K562 (cell line): ENCODE measurements around the gene NOS2. TPM values are rescaled to one million over a fixed set of nuclear protein-coding genes. Genes with fewer than 3 reads are reported as not detected.

Experiments used
- ATAC-seq: fragments of 200-7000 bp; cut with Tn5 transposase; 3 replicates; pipeline ENCODE4 v1.9.1; 2020; ENCODE audit warnings: moderate library complexity
- BruUV-seq: library from RNA; stranded (reverse); fragments of 400-500 nt; replicated peaks from 2 replicates; lab custom pipeline; 2021; lab: Mats Ljungman, UMichigan
- CTCF ChIA-PET: fragments of 300-600 bp; formaldehyde crosslinking; extraction: SDS; loops from one replicate; lab custom pipeline; 2021; ENCODE audit warnings: low intra/inter-chr PET ratio; lab: Yijun Ruan, JAX
- POLR2A ChIA-PET: fragments of 300-600, 350-650 bp; sonication (Branson Sonifier 250); formaldehyde crosslinking; extraction: SDS; loops from one replicate; lab custom pipeline; 2021; ENCODE audit warnings: antibody characterized with exemption, inconsistent platforms; lab: Yijun Ruan, JAX
- DNase-seq, 4 experiments: peaks; one replicate each; pipeline versions ENCODE4 v3.0.0 to v3.0.0-alpha.2; 2011 to 2018; ENCODE audit warnings: low spot score in 3 of 4, mixed read lengths in 3 of 4; ENCODE audit errors: extremely low read depth in 1 of 4
- FAIRE-seq: peaks from 2 replicates; lab custom pipeline; 2011; peaks lifted over from hg19 to GRCh38; lab: Jason Lieb, UNC
- H2AFZ ChIP-seq: 2 replicates; pipeline ENCODE4 v1.6.0; 2011; ENCODE audit warnings: low read depth, low read length, control low read depth, inconsistent platforms
- H3K27ac ChIP-seq: fragments of 200-600 bp; 3 replicates; pipeline ENCODE4 v1.8.0; 2011; ENCODE audit warnings: low read depth, mild to moderate bottlenecking, control low read depth, inconsistent platforms, low read length, moderate library complexity, mixed read lengths; ENCODE audit errors: extremely low read depth
- H3K27me3 ChIP-seq, 2 experiments: fragments of 300-600 bp in 1 of 2; 2 replicates in 1 of 2; 3 replicates in 1 of 2; pipeline versions ENCODE4 v1.6.0 to v1.8.0; 2011; ENCODE audit warnings: inconsistent platforms in 2 of 2, low read length in 2 of 2, mild to moderate bottlenecking in 1 of 2, mixed read lengths in 1 of 2, moderate library complexity in 1 of 2; ENCODE audit not compliant: control insufficient read depth in 2 of 2, insufficient read depth in 2 of 2
- H3K36me3 ChIP-seq: fragments of 300-600 bp; 3 replicates; pipeline ENCODE4 v1.8.0; 2011; ENCODE audit warnings: mild to moderate bottlenecking, low read length, inconsistent platforms; ENCODE audit not compliant: control insufficient read depth, insufficient read depth
- H3K4me1 ChIP-seq, 2 experiments: fragments of 200-600 bp in 1 of 2; replicated peaks in 1 of 2; 2 replicates in 1 of 2; 3 replicates in 1 of 2; pipeline versions ENCODE4 v1.5.1 to v1.8.0; 2011; ENCODE audit warnings: inconsistent platforms in 2 of 2, low read length in 2 of 2, mild to moderate bottlenecking in 1 of 2, mixed read lengths in 1 of 2, moderate library complexity in 1 of 2; ENCODE audit not compliant: control insufficient read depth in 2 of 2, insufficient read depth in 2 of 2
- H3K4me2 ChIP-seq: 2 replicates; pipeline ENCODE4 v1.6.1; 2011; ENCODE audit warnings: low read length, control low read depth, inconsistent platforms, mixed read lengths; ENCODE audit not compliant: insufficient read depth
- H3K4me3 ChIP-seq: fragments of 200-600 bp; sonication (generic), shearing (Covaris generic); 2 replicates; pipeline ENCODE4 v1.5.1; 2016; ENCODE audit warnings: control low read depth, inconsistent platforms
- H3K79me2 ChIP-seq: fragments of 200-600 bp; 3 replicates; pipeline ENCODE4 v1.8.0; 2011; ENCODE audit warnings: low read length, inconsistent platforms; ENCODE audit not compliant: control insufficient read depth, insufficient read depth
- H3K9ac ChIP-seq, 2 experiments: 2 replicates each; pipeline versions ENCODE4 v1.6.0 to v1.6.1; 2011; ENCODE audit warnings: low read depth in 2 of 2, low read length in 2 of 2, control low read depth in 1 of 2, inconsistent platforms in 1 of 2, mild to moderate bottlenecking in 1 of 2, mixed read lengths in 1 of 2; ENCODE audit not compliant: insufficient read depth in 1 of 2
- H3K9me1 ChIP-seq: one replicate; pipeline ENCODE4 v1.6.0; 2011; ENCODE audit warnings: inconsistent platforms, mild to moderate bottlenecking, low read length, moderate library complexity; ENCODE audit not compliant: control insufficient read depth, insufficient read depth
- H3K9me3 ChIP-seq: replicated peaks from 2 replicates; pipeline ENCODE4 v1.5.1; 2011; ENCODE audit warnings: low read depth, low read length, inconsistent platforms; ENCODE audit not compliant: control insufficient read depth, insufficient read depth
- H4K20me1 ChIP-seq: replicated peaks from 2 replicates; pipeline ENCODE4 v1.6.1; 2011; ENCODE audit warnings: low read length, inconsistent platforms, mixed read lengths; ENCODE audit not compliant: control insufficient read depth, insufficient read depth
- CBFA2T2 ChIP-seq: fragments of 450-650 bp; conservative IDR thresholded peaks from 2 replicates; pipeline ENCODE4 v1.6.1; 2017; ENCODE audit warnings: mild to moderate bottlenecking
- JUNB ChIP-seq: fragments of 450-650 bp; formaldehyde crosslinking; conservative IDR thresholded peaks from 2 replicates; pipeline ENCODE4 v1.4.0; 2020; ENCODE audit warnings: mild to moderate bottlenecking
- KDM1A ChIP-seq, 2 experiments: fragments of 450-650 bp; IDR thresholded peaks; 2 replicates each; pipeline ENCODE4 v1.6.1; 2016; ENCODE audit warnings: mild to moderate bottlenecking in 2 of 2
- MAFF ChIP-seq: IDR thresholded peaks from 2 replicates; pipeline ENCODE4 v1.6.1; 2012; ENCODE audit warnings: low read length, improper control_type of control experiment
- MYNN ChIP-seq, 2 experiments: sonication (generic); formaldehyde crosslinking in 1 of 2; IDR thresholded peaks; 2 replicates each; pipeline versions ENCODE4 v1.5.0 to v1.6.1; 2016 to 2020; ENCODE audit warnings: antibody characterized with exemption in 1 of 2, missing genetic modification reagents in 1 of 2
- SMC3 ChIP-seq: conservative IDR thresholded peaks from 2 replicates; pipeline ENCODE4 v1.6.1; 2011; ENCODE audit warnings: low read depth, low read length, improper control_type of control experiment; ENCODE audit not compliant: insufficient read depth
- TRIM24 ChIP-seq, 2 experiments: fragments of 450-650 bp; IDR thresholded peaks; 2 replicates each; pipeline ENCODE4 v1.6.1; 2016
- U2AF1 ChIP-seq: fragments of 200-400 bp; formaldehyde crosslinking; optimal IDR thresholded peaks from 2 replicates; pipeline ENCODE3; 2017; ENCODE audit warnings: mild to moderate bottlenecking, low read depth, low read length, moderate library complexity
- ZFP36 ChIP-seq: fragments of 150-350 bp; IDR thresholded peaks from 2 replicates; pipeline ENCODE4 v1.6.1; 2018; ENCODE audit warnings: low read length, low read depth; ENCODE audit not compliant: partially characterized antibody
- ZNF134 ChIP-seq: fragments of 250-450 bp; sonication (Bioruptor Pico); conservative IDR thresholded peaks from 2 replicates; pipeline ENCODE4 v1.4.0; 2020
- WGBS: fragments of 100-300 bp; shearing (Covaris generic); methylation state at CpG from one replicate; pipeline ENCODE4 v1.1.6; 2016; ENCODE audit warnings: low coverage, mixed read lengths; ENCODE audit not compliant: insufficient coverage; ENCODE audit errors: missing lambda C conversion rate; 5-methylcytosine and 5-hydroxymethylcytosine counted together
- in situ Hi-C: fragments of 300-500 bp; cut with MboI; formaldehyde crosslinking; loops from 4 replicates; pipeline ENCODE4 v1.15.0; 2018; ENCODE audit warnings: inconsistent platforms, mixed read lengths
- intact Hi-C: fragments of 100-400 bp; cut with micrococcal nuclease; formaldehyde crosslinking; loops from 2 replicates; pipeline ENCODE4 v1.14.2; 2022
- polyA plus RNA-seq, 8 experiments: library from polyadenylated mRNA; depleted of rRNA in 4 of 8; stranded (reverse) in 5 of 8; unstranded in 3 of 8; fragments of >200 nt; fragmentation: Nextera tagmentation in 2 of 8; fragmentation: Illumina TruSeq in 1 of 8; extraction: Ambion mirVana in 2 of 8; extraction: Trizol in 1 of 8; gene quantifications; 2 replicates each; pipeline versions ENCODE4 v1.2.1 to v1.2.3, GENCODE V29; 2011 to 2014; ENCODE audit warnings: inconsistent platforms in 1 of 8, missing spikeins in 1 of 8
- total RNA-seq, 7 experiments: library from RNA; depleted of rRNA in 6 of 7; stranded (reverse); fragments of >200 nt in 6 of 7; fragmentation: Illumina TruSeq in 2 of 7; extraction: Trizol in 2 of 7; gene quantifications; 2 replicates each; pipeline versions ENCODE4 v1.2.1 to v1.2.3, GENCODE V29; 2011 to 2021; ENCODE audit warnings: low replicate concordance in 1 of 7
- TF ChIP-seq, protein P1 (sequence below): fragments of 150-350 bp; conservative IDR thresholded peaks from 2 replicates; pipeline ENCODE4 v1.6.1; 2014; ENCODE audit warnings: low read length
- TF ChIP-seq, protein P2 (sequence below): IDR thresholded peaks from 2 replicates; pipeline ENCODE4 v1.6.1; 2011; ENCODE audit warnings: borderline replicate concordance, low read depth, mild to moderate bottlenecking, moderate library complexity, low read length; ENCODE audit not compliant: insufficient read depth, poor library complexity, severe bottlenecking
- TF ChIP-seq, protein P3 (sequence below): fragments of 200-400 bp; formaldehyde crosslinking; IDR thresholded peaks from 2 replicates; pipeline ENCODE4 v1.6.1; 2017; ENCODE audit warnings: mild to moderate bottlenecking, low read depth, low read length, moderate library complexity
- TF ChIP-seq, protein P4 (sequence below): fragments of 450-650 bp; IDR thresholded peaks from 2 replicates; pipeline ENCODE4 v1.6.1; 2016; ENCODE audit warnings: missing biosample characterization, missing genetic modification characterization

Gene NOS2
- total and polyA plus RNA-seq, 9 of the 15 experiments (the other 6 are each of a cell fraction or from before 2014, with no cell fraction given): not detected

DNA sequence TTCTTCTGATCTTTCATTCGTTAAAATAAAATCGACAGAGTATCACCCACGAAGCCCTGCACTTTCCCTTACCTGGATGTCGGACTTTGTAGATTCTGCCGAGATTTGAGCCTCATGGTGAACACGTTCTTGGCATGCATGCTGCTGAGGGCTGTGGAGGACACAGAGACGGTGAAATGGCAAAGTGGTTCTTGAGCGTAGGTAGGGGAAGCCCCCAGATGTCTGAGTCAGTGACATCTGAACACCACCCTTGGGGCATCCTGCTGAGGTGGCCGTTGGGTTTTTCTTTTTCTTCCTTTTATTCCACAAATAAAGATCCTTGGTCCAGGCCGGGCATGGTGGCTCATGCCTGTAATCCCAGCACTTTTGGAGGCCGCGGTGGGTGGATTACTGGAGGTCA, 33.9 kb downstream of the NOS2 start:
- no peaks in the 10 kb centered on the region for H3K4me1 ChIP-seq
- no peaks in the 10 kb centered on the region for H3K9me3 ChIP-seq
- no peak for ATAC-seq
- peaks cover 7 to 67% of the 10 kb centered on the region in 2 experiments; a peak in 4 of 5 replicates for H3K27me3 ChIP-seq
- in situ Hi-C loops (no loop called here), intact Hi-C loops (no loop called here)
- BruUV-seq: no TSS peak
- no peaks in the 10 kb centered on the region for H3K36me3 ChIP-seq
- no peak overlapping the region for H3K4me2 ChIP-seq
- H3K79me2 ChIP-seq: no peaks in the 10 kb centered on the region
- FAIRE-seq: no peak
- no peak overlapping the region for H2AFZ ChIP-seq
- CTCF ChIA-PET: no interaction called here
- H3K4me3 ChIP-seq: no peak overlapping the region
- WGBS: 0% methylated on average over 12 of the region's 12 CpGs
- H3K27ac ChIP-seq: no peak overlapping the region
- H3K9ac ChIP-seq: no peak overlapping the region
- POLR2A ChIA-PET: interaction anchor here (0.7 kb wide), 1 partner anchor 142 kb away, joined by 3 read pairs; no protein-coding TSS in a partner anchor
- H3K9me1 ChIP-seq: no peaks in the 10 kb centered on the region
- DNase-seq: no peak
- no peaks in the 10 kb centered on the region; the same call in 1 of the 2 replicates for H4K20me1 ChIP-seq
- TF ChIP-seq SMC3 (no peak), CBFA2T2 (no peak), MAFF (no peak), TRIM24 (IDR thresholded peaks at IDR 0.05) (no peak), ZNF134 (CRISPR knock-in tag) (no peak), JUNB (CRISPR knock-in tag) (no peak), ZFP36 (no peak), KDM1A (IDR thresholded peaks at IDR 0.05) (no peak), U2AF1 (no peak), MYNN (IDR thresholded peaks at IDR 0.05) (no peak), MYNN (CRISPR knock-in tag; IDR thresholded peaks at IDR 0.05) (no peak)
- TF ChIP-seq, protein P1, sequence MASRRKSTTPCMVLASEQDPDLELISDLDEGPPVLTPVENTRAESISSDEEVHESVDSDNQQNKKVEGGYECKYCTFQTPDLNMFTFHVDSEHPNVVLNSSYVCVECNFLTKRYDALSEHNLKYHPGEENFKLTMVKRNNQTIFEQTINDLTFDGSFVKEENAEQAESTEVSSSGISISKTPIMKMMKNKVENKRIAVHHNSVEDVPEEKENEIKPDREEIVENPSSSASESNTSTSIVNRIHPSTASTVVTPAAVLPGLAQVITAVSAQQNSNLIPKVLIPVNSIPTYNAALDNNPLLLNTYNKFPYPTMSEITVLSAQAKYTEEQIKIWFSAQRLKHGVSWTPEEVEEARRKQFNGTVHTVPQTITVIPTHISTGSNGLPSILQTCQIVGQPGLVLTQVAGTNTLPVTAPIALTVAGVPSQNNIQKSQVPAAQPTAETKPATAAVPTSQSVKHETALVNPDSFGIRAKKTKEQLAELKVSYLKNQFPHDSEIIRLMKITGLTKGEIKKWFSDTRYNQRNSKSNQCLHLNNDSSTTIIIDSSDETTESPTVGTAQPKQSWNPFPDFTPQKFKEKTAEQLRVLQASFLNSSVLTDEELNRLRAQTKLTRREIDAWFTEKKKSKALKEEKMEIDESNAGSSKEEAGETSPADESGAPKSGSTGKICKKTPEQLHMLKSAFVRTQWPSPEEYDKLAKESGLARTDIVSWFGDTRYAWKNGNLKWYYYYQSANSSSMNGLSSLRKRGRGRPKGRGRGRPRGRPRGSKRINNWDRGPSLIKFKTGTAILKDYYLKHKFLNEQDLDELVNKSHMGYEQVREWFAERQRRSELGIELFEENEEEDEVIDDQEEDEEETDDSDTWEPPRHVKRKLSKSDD: no peak
- TF ChIP-seq, protein P2, sequence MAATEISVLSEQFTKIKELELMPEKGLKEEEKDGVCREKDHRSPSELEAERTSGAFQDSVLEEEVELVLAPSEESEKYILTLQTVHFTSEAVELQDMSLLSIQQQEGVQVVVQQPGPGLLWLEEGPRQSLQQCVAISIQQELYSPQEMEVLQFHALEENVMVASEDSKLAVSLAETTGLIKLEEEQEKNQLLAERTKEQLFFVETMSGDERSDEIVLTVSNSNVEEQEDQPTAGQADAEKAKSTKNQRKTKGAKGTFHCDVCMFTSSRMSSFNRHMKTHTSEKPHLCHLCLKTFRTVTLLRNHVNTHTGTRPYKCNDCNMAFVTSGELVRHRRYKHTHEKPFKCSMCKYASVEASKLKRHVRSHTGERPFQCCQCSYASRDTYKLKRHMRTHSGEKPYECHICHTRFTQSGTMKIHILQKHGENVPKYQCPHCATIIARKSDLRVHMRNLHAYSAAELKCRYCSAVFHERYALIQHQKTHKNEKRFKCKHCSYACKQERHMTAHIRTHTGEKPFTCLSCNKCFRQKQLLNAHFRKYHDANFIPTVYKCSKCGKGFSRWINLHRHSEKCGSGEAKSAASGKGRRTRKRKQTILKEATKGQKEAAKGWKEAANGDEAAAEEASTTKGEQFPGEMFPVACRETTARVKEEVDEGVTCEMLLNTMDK: no peak
- TF ChIP-seq, protein P3, sequence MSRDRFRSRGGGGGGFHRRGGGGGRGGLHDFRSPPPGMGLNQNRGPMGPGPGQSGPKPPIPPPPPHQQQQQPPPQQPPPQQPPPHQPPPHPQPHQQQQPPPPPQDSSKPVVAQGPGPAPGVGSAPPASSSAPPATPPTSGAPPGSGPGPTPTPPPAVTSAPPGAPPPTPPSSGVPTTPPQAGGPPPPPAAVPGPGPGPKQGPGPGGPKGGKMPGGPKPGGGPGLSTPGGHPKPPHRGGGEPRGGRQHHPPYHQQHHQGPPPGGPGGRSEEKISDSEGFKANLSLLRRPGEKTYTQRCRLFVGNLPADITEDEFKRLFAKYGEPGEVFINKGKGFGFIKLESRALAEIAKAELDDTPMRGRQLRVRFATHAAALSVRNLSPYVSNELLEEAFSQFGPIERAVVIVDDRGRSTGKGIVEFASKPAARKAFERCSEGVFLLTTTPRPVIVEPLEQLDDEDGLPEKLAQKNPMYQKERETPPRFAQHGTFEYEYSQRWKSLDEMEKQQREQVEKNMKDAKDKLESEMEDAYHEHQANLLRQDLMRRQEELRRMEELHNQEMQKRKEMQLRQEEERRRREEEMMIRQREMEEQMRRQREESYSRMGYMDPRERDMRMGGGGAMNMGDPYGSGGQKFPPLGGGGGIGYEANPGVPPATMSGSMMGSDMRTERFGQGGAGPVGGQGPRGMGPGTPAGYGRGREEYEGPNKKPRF: no peak
- TF ChIP-seq, protein P4, sequence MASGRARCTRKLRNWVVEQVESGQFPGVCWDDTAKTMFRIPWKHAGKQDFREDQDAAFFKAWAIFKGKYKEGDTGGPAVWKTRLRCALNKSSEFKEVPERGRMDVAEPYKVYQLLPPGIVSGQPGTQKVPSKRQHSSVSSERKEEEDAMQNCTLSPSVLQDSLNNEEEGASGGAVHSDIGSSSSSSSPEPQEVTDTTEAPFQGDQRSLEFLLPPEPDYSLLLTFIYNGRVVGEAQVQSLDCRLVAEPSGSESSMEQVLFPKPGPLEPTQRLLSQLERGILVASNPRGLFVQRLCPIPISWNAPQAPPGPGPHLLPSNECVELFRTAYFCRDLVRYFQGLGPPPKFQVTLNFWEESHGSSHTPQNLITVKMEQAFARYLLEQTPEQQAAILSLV (tag): no peak
